Measurements from ENCODE around the gene SLC22A1.
"Not testable (repeated sequence)": the region's sequence is repeated elsewhere in the genome, so short reads cannot be mapped to it uniquely, and the experiment has no call there.

Gene SLC22A1

DNA sequence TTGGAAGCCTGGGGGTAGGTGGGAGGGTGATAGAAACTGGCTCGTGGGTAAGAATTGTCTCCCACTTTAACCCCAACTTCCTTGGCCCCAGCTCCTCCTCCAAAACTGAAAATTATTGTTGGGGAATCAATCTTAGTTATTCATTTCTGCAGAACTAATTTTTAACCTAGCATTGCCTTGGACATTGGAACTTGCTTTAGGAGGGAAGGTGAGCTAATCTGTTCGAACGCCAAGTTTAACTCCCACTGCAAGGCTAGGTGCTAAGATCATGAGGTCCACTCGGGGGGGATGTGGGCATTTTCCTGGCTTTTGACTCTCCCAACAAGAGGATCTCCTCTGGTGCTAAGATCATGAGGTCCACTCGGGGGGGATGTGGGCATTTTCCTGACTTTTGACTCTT, 3.5 kb downstream of the SLC22A1 start:
- DNase-seq, result not testable (repeated sequence)

DNA sequence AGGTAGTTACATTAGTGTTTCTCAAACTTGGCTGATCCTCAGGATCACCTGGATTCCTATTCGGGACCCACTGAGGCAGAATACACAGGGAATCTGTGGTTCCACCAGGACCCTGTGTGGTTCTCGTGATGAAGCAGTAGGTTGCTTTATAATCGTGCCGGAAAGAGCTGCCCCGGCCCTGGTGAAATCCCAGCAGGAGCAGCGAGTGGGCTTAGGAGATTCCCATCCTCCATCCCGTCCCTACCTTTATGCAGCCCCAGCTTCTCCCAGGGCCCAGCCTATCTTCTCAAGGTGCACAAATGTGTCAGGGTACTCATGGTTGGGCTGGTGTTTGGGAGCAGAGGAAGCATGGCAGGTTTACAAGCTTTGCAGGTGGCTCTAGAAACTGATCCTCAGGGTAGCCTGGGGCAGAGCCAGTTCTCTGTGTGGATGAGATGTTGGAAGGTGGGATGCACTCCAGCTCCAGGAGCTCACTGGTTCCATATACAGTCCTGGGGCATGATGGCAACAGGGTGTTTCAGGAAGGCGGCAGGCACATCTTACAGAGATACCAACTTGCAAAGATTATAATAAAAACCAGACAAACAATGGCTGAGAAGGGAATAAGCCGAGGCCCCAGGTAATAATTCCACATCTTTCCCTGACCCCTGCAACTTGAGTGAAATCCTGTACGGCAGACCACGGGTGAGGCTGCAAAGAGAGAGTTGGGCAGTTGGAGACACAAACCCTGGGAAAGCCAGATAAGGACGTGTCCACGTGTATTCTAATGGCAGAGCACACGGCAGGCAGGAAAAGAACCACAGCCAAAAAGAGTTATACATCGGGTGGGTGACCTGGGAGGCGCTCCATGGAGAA, 5.9 kb downstream of the SLC22A1 start:
- no peak for DNase-seq

- DNase-seq, result no peak
Measured at GRCh38 chr6:160128125-160128683, 6.6 kb downstream of the SLC22A1 start.

DNA sequence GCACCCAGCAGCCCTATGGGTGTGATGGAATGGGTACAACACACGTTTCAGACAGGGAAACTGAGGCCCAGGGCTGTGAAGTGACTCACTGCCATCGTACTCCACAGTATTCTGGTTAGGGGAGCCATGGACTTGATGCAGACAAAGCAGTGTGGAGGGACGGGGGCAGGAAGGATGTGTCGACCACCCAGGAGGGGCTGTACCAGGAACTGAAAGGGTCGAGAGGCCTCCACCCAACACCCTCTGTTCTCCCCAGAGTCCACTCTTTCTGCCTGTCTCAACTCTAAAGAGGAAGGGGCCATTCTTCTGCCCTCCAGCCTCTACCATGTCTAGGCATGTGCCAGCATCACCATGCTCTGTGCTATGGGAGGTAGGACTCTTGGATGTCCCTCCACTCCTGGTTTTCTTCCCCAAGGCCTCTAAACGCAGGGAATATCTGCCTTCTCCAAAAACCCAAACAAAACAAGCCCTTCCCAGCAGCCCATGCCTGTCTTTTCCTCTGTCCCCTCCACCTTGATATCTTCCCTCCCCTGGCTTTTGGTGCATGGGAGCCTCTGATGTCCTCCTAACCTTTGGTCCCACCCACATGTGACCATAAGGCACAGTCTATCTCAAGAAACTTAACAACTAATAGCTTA, 7.4 kb downstream of the SLC22A1 start:
- DNase-seq, result no peak

DNA sequence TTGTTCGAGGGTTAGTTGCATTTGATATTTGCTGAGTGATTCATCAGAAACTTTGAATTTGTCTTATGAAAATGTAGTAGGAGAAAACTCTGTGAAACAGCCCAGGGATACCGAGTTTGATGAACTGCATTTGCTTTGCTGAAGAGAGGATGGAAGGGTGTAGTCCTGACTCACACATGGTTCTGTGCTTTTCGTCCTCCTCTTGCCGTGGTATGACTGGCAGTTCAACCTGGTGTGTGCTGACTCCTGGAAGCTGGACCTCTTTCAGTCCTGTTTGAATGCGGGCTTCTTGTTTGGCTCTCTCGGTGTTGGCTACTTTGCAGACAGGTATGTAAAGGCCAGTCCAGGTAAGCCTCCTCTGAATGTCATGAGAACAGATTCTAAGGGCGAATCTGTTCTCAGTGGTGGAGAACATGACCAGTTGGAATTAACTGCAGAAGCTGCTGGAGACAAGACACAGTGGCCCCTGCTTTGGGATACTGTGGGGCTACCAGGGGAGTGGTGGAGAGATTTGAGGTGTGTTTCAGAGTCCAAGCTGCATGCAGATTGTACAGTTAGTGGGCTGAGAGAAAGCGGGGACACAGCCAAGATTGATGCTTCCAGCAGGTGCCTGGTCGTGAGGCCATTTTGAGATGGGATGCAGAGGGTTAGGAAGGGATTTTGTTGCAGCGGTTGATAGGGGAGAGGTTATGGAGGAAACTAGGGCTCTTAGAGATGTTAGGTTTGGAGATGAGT, 8.4 kb downstream of the SLC22A1 start:
- DNase-seq, result no peak

- no peak for DNase-seq
Measured at GRCh38 chr6:160130729-160131484, 9.3 kb downstream of the SLC22A1 start.

- no peak for DNase-seq
Measured at GRCh38 chr6:160131636-160132296, 10.2 kb downstream of the SLC22A1 start.

GRCh38 chr6:160132297-160132637, 10.7 kb downstream of the SLC22A1 start:
- no peak for DNase-seq

GRCh38 chr6:160132776-160133338, 11.2 kb downstream of the SLC22A1 start:
- no peak for DNase-seq

DNA sequence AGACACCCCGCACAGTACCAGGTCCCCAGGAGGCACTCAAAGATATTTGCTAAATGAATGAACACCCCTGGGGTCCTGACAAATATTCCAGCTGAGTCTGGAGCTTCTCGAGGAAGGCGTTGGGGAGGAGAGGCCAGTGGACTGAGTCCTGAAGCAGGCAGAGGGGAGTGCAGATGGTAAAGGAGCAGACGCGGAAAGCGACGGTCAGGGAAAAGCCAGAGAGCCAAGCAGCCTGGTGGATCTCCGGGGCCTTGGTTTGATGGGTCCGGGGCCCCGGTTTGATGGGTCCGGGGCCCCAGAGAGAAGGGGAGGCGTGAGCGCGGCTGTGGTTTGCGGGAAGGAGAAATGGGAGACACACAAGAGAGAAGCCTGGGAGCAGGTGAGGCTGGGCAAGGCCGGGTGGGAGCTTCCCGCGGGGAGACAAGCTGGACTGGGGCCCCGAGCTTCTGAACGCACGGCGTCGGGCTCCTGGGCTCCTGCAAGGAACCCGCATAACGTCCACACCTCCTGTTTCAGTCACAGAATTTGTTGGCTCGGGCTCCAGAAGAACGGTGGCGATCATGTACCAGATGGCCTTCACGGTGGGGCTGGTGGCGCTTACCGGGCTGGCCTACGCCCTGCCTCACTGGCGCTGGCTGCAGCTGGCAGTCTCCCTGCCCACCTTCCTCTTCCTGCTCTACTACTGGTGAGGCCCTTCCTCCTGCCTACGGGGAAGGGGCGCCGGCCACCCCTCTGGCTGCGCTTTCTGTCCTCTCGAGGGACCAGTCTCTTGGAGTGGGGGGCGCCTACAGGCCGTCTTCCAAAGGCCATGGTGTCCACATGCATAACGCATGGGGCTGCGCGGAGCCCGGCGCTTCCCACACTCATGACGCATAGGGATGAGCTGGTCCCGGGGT, 12.1 kb downstream of the SLC22A1 start:
- peak in 1 of 2 experiments; percentile 5 for DNase-seq

DNA sequence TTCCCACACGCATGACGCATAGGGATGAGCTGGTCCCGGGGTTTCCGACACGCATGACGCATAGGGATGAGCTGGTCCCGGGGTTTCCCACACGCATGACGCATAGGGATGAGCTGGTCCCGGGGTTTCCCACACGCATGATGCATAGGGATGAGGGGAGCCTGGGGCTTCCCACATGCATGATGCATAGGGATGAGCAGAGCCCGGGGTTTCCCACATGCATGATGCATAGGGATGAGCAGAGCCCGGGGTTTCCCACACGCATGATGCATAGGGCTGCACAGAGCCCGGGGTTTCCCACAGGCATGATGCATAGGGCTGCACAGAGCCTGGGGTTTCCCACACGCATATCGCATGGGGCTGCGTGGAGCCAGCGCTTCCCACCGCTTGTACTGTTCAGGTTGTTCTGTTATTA, 12.7 kb downstream of the SLC22A1 start:
- DNase-seq, result peak; percentile 8 to 34

DNA sequence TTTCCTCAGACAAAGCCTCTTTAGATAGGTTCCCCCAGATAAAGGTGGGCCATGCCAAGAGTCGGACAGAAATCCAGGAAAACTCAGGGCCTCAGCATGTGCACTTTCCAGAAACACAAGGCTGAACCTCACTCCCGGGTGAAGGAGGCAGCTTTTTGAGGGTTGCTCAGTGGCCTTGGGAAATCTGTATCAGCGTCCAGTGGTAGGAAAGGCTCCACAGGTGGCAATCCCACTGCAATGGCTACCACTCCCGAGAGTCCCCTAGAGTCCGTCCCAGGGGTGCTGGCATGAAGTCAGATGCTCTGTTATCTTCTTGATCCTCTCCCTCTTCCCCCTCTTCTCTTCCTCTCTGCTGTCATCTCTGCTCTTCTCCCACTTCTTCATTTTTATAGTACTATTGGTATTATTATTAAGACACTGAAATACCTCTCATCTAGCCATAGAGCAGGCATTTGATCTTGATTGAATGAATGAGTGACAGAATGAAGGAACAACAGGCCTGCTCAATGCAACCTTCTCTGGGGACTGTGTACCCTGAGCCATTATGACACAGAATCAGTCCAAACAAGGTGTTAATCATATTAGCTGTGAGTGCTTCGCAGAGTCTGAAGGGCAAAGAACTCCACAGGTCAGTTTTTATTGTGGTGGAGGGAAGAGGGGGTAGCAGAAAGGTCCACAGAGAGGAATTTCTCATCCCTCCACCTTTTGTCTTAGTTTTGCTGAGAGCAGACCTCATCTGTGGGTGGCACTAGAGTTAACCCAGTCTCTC, 13.3 kb downstream of the SLC22A1 start:
- no peak for DNase-seq

DNA sequence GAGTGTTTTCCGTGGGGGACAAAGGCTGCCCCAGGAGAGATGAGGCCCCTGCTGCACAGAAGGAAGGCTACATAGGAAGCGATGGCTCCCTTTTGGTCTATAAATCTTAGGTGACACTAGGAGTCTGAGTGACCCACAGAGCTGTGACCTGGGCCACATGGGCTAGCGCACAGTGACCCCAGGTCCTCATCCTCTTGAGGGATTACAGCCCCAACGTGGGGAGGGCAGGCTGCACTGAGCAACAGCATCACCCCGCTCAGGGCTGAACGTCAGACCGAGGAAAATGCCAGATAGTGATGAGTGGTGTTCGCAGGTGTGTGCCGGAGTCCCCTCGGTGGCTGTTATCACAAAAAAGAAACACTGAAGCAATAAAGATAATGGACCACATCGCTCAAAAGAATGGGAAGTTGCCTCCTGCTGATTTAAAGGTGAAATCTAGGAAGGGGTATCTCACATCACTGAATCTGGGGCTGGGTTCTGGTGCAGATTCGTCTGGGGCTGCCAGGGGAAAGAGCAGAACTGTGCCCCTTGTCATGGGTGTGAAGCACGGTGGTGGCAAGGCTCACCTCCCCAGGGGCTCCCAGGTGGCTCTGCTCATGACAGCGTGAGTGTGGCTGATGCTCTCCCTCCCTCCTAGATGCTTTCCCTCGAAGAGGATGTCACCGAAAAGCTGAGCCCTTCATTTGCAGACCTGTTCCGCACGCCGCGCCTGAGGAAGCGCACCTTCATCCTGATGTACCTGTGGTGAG, 14.5 kb downstream of the SLC22A1 start:
- DNase-seq, result no peak

- no peak for DNase-seq
Measured at GRCh38 chr6:160137130-160137988, 15.7 kb downstream of the SLC22A1 start.

DNA sequence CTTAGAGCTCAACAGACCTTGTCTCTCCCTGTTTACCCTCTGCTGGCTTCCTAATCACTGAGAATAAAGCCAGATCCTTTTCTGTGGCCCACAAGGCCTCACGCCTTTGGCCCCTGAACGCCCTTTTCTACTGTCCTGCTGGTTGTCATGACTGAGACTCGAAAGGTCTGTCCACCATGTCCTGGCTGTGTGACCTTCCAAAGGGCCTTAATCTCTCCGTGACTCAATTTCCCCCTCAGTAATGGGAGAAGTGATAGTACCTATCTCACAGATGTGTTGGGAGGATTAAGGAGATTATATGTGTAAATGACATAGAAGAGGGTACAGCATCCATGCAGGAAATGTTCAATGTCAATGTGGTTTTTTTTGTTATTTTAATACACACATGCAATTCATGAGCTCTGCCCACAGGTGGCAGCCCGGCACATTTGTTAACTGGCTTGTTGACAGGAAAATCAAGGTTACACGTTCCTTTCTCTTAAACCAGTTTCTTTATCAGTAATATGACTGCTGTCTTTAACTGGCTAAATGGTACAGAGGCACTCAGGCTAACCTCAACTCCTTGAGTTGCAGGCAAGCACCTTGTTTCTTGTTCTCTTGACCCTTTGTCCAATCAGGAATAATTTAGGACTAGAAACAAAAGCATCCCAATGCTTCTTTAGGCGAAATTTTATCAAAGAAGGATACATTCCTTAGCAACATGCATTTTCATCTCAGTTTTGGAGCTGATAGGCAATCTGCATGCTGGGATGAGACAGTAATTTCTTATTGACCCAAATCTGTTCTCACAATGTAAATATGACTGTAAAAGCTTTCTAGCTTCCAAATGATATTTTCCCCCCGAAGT, 16.6 kb downstream of the SLC22A1 start:
- DNase-seq, result peak; percentile 36 to 55

DNA sequence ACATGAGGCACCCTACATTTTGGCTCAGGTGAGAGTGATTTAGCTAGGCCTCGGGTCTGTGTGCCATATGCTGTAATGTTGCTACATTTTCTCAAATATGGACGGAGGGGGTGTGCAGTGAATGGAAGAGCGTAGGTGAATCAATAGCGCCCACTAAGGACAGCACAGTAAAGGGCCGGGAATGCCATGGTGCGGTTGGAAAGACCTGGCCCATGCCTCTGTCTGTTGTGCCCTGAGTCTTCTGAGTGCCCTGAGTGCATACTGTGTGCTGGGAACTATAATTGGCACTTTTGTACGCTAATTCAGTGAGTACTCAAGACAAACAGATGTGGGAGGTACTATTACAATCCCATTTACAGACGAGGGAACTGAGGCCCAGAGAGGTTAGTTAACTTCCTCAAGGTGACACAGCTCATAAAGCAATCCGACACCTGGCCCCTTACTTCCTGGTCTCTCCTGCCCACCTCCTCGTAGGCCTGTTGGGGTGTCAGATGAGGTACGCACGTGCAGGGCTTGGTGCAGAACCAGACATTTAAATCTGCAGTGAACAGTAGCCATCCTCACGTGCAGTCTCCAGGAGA, 17.3 kb downstream of the SLC22A1 start:
- no peak for DNase-seq

DNA sequence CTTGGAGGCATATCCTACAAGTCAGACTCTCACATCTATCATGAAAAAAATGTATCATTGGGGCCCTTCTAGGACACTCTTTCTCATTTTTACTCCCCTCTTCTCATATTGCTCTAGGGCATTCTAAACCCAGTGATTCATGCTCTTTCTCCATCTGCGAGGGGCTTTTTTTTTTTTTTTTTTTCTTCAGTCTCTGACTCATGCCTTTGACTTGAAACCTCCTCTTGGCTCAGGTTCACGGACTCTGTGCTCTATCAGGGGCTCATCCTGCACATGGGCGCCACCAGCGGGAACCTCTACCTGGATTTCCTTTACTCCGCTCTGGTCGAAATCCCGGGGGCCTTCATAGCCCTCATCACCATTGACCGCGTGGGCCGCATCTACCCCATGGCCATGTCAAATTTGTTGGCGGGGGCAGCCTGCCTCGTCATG, 17.8 kb downstream of the SLC22A1 start:
- no peak for DNase-seq
